Tibial artery (tissue), 4 donors: ENCODE results near the gene ATP4A.

Source experiments
- DNase-seq, 2 donors: peaks; one replicate each; pipeline ENCODE4 v3.0.0-alpha.2; 2019
- H3K27ac ChIP-seq, 2 donors: fragments of 200-600 bp; sonication (generic) in 1 of 2; 1 replicate in 1 of 2; 2 replicates in 1 of 2; pipeline ENCODE4 v1.5.1; 2018 to 2019; ENCODE audit warnings: mild to moderate bottlenecking in 1 of 2
- H3K27me3 ChIP-seq, 2 donors: fragments of 200-600 bp; sonication (generic) in 1 of 2; one replicate each; pipeline versions ENCODE4 v1.5.1 to v1.6.0; 2016 to 2019
- H3K36me3 ChIP-seq, 3 donors: fragments of 200-600 bp; sonication (generic) in 2 of 3; one replicate each; pipeline ENCODE4 v1.5.1; 2016 to 2019; ENCODE audit warnings: mild to moderate bottlenecking in 2 of 3
- H3K4me1 ChIP-seq, 4 donors: fragments of 200-600 bp; sonication (generic) in 2 of 4; 1 replicate in 3 of 4; 2 replicates in 1 of 4; pipeline ENCODE4 v1.5.1; 2016 to 2019
- H3K4me3 ChIP-seq, 2 donors: fragments of 200-600 bp; sonication (generic) in 1 of 2; 1 replicate in 1 of 2; 2 replicates in 1 of 2; pipeline ENCODE4 v1.5.1; 2018 to 2019; ENCODE audit warnings: mild to moderate bottlenecking in 2 of 2
- H3K9me3 ChIP-seq, 3 donors: fragments of 200-600 bp; sonication (generic) in 1 of 3; one replicate each; pipeline ENCODE4 v1.5.1; 2016 to 2019
- CTCF ChIP-seq, 2 experiments: fragments of 200-600 bp in 1 of 2; fragments of 450-650 bp in 1 of 2; IDR thresholded peaks; one replicate each; pipeline ENCODE4 v1.5.1; 2017 to 2019; ENCODE audit warnings: antibody characterized with exemption in 2 of 2, mild to moderate bottlenecking in 1 of 2, moderate library complexity in 1 of 2
- intact Hi-C: fragments of 100-400 bp; cut with DNase I; formaldehyde crosslinking; loops from one replicate; pipeline ENCODE4 v1.15.0; 2023; ENCODE audit warnings: low total_unique reads

ATP4A gene

DNA sequence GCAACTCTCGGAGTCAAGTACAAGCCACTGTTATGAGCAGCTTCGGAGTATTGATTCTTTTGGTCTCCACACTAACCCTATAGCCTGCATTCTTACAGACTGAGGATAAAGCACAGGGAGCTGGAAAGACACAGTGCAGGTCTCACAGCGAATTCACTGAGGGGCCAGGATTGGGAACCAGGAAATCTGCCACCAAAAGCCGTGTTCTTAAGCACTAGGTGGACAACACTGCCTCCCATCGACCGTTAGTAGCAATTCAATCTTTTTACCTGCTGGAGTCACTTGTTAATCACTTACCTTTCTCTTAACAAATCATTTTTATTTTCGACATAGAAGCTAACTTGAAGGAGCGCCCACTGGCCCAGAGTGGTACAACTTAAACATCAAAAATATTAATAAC, 28.8 kb upstream of the ATP4A start:
- TF ChIP-seq CTCF (IDR thresholded peaks at IDR 0.05): no peak
- DNase-seq: no peak
- Histone ChIP-seq H3K36me3 (no peaks in the 10 kb centered on the region), H3K27me3 (peaks cover 0 to 12% of the 10 kb centered on the region in 2 donors), H3K4me1 (no peaks in the 10 kb centered on the region), H3K27ac (no peak overlapping the region), H3K4me3 (no peak overlapping the region), H3K9me3 (no peaks in the 10 kb centered on the region)
- intact Hi-C loops: no loop called here

- H3K27me3 ChIP-seq: peaks cover 0 to 20% of the 10 kb centered on the region in 2 donors
- intact Hi-C loops: no loop called here
- no peaks in the 10 kb centered on the region for H3K4me1 ChIP-seq
- TF ChIP-seq CTCF (IDR thresholded peaks at IDR 0.05): no peak
- no peak overlapping the region for H3K27ac ChIP-seq
- H3K4me3 ChIP-seq: no peak overlapping the region
- H3K36me3 ChIP-seq: no peaks in the 10 kb centered on the region
- no peak for DNase-seq
- no peaks in the 10 kb centered on the region for H3K9me3 ChIP-seq
Observed at GRCh38 chr19:35590875-35591274, 27.4 kb upstream of the ATP4A start.

DNA sequence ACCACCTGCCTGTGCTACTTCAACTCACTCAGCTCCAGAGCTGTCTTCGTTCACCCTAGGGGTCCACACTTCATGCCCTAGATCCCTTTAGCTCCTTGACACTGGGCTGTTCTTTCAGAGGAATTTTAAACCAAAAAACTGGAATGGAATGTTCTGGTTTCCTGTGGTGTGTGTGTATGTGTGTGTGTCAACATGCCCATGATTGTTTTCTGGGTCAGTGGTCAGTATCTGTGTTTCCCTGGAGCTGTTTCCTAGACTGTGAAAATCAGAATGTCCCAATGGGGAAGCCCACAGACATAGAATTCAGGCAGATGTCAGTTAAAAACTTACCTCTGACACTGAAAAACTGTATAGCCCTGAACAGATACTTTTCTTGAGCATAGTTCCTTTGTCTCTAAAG, 23.9 kb upstream of the ATP4A start:
- Histone ChIP-seq H3K27ac (no peak overlapping the region), H3K4me1 (no peaks in the 10 kb centered on the region), H3K27me3 (peaks cover 0 to 31% of the 10 kb centered on the region in 2 donors), H3K9me3 (no peaks in the 10 kb centered on the region), H3K36me3 (no peaks in the 10 kb centered on the region), H3K4me3 (no peak overlapping the region)
- intact Hi-C loops: no loop called here
- TF ChIP-seq CTCF (IDR thresholded peaks at IDR 0.05): no peak
- DNase-seq: no peak

GRCh38 chr19:35585848-35586247, 22.4 kb upstream of the ATP4A start, which contains the start of gene PMIS2:
Gene PMIS2 (plus strand): TSS chr19:35586173. CDS start chr19:35586260, 87 bp downstream.
- Histone ChIP-seq H3K9me3 (no peaks in the 10 kb centered on the region), H3K4me1 (no peaks in the 10 kb centered on the region), H3K27me3 (peaks cover 0 to 25% of the 10 kb centered on the region in 2 donors), H3K4me3 (no peak within 1 kb of the TSS), H3K36me3 (no peaks in the 10 kb centered on the region), H3K27ac (no peak within 1 kb of the TSS)
- intact Hi-C loops: no loop called here
- no peak for DNase-seq
- TF ChIP-seq CTCF (IDR thresholded peaks at IDR 0.05): no peak

GRCh38 chr19:35582760-35583159, 19.3 kb upstream of the ATP4A start:
- intact Hi-C loops: no loop called here
- Histone ChIP-seq H3K36me3 (no peaks in the 10 kb centered on the region), H3K27me3 (peaks cover 0 to 28% of the 10 kb centered on the region in 2 donors), H3K4me3 (no peak overlapping the region), H3K27ac (no peak overlapping the region), H3K4me1 (no peaks in the 10 kb centered on the region), H3K9me3 (no peaks in the 10 kb centered on the region)
- TF ChIP-seq CTCF (IDR thresholded peaks at IDR 0.05): no peak
- DNase-seq: no peak

GRCh38 chr19:35578707-35579106, 15.2 kb upstream of the ATP4A start:
- Histone ChIP-seq H3K27me3 (peaks cover 0 to 12% of the 10 kb centered on the region in 2 donors), H3K36me3 (no peaks in the 10 kb centered on the region), H3K4me3 (no peak overlapping the region), H3K27ac (no peak overlapping the region), H3K9me3 (peaks cover 0 to 21% (median 12%) of the 10 kb centered on the region in 3 donors), H3K4me1 (no peaks in the 10 kb centered on the region)
- intact Hi-C loops: no loop called here
- no peak for TF ChIP-seq CTCF (IDR thresholded peaks at IDR 0.05)
- DNase-seq: no peak
